ENCODE results near the gene EFCAB8.
A peak's percentile ranks its signal among the peaks of the same experiment; 100 is the strongest.
"Not testable (repeated sequence)": the region's sequence is repeated elsewhere in the genome, so short reads cannot be mapped to it uniquely, and the experiment has no call there.

The EFCAB8 gene

GRCh38 chr20:32902456-32903420 lies 44.0 kb downstream of the EFCAB8 start:
- ATAC-seq (ENCODE audit: insufficient read depth, low read depth) (peak; percentile 86), DNase-seq (peak; percentile 77)
- Histone ChIP-seq H3K27me3 (ENCODE audit: insufficient read depth, low read length, poor library complexity) (no peaks in the 10 kb centered on the region), H3K9ac (ENCODE audit: low read depth, low read length) (no peak overlapping the region), H3K4me2 (ENCODE audit: insufficient read depth, low read length) (no peak overlapping the region), H3K4me3 (ENCODE audit: low read depth in 1 of 2, low read length in 2 of 2) (no peak overlapping the region), H3K36me3 (ENCODE audit: insufficient read depth, low read length) (no peaks in the 10 kb centered on the region), H3K27ac (ENCODE audit: low read length) (no peak overlapping the region), H4K20me1 (ENCODE audit: insufficient read depth, low read length) (no peaks in the 10 kb centered on the region), H2AFZ (ENCODE audit: low read depth, low read length) (peak overlapping the region; percentile 54; the same call in 1 of the 2 replicates), H3K79me2 (ENCODE audit: insufficient read depth, low read length) (no peaks in the 10 kb centered on the region), H3K4me1 (ENCODE audit: insufficient read depth, low read length) (no peaks in the 10 kb centered on the region), H3K9me3 (ENCODE audit: insufficient read depth, low read length, severe bottlenecking) (no peaks in the 10 kb centered on the region)
- TF ChIP-seq EZH2 (IDR thresholded peaks at IDR 0.05; ENCODE audit: borderline replicate concordance, low read depth, low read length, severe bottlenecking): no peak
- TF ChIP-seq, protein P1, sequence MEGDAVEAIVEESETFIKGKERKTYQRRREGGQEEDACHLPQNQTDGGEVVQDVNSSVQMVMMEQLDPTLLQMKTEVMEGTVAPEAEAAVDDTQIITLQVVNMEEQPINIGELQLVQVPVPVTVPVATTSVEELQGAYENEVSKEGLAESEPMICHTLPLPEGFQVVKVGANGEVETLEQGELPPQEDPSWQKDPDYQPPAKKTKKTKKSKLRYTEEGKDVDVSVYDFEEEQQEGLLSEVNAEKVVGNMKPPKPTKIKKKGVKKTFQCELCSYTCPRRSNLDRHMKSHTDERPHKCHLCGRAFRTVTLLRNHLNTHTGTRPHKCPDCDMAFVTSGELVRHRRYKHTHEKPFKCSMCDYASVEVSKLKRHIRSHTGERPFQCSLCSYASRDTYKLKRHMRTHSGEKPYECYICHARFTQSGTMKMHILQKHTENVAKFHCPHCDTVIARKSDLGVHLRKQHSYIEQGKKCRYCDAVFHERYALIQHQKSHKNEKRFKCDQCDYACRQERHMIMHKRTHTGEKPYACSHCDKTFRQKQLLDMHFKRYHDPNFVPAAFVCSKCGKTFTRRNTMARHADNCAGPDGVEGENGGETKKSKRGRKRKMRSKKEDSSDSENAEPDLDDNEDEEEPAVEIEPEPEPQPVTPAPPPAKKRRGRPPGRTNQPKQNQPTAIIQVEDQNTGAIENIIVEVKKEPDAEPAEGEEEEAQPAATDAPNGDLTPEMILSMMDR (IDR thresholded peaks at IDR 0.05; ENCODE audit: borderline replicate concordance, extremely low read depth, low read length, poor library complexity, severe bottlenecking): peak; percentile 100

DNA sequence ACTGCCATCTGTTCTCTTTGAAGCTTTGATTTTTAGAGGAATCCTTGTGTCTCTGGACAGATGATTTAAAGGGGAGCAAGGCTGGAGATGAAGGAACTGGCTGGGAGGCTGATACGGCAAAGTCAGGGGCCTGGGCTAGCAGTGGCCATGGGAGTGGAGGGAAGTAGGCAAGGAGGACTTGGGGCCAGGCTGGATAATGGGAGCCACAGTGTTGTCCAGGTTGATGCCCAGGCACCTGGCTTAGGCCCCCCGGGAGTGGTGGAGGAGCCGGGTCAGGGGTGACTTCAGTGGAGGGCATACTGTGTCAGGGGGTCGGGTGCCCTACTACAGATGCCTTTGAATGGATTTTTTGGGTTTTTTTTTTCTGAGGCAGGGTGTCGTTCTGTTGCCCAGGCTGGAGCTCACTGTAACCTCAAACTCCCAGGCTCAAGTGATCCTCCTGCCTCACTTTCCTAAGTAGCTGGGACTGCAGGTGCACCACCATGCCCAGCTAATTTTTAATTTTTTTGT lies 45.0 kb downstream of the EFCAB8 start:
- H3K9ac ChIP-seq (ENCODE audit: low read depth, low read length): no peak overlapping the region
- no peak for TF ChIP-seq EZH2 (IDR thresholded peaks at IDR 0.05; ENCODE audit: borderline replicate concordance, low read depth, low read length, severe bottlenecking)
- TF ChIP-seq, protein P1 (IDR thresholded peaks at IDR 0.05; ENCODE audit: borderline replicate concordance, extremely low read depth, low read length, poor library complexity, severe bottlenecking): no peak
- no peak overlapping the region for H3K4me2 ChIP-seq (ENCODE audit: insufficient read depth, low read length)
- H3K4me1 ChIP-seq (ENCODE audit: insufficient read depth, low read length): no peaks in the 10 kb centered on the region
- no peaks in the 10 kb centered on the region for H3K27me3 ChIP-seq (ENCODE audit: insufficient read depth, low read length, poor library complexity)
- DNase-seq (no peak), ATAC-seq (ENCODE audit: insufficient read depth, low read depth) (no peak)
- no peak overlapping the region for H3K4me3 ChIP-seq (ENCODE audit: low read depth in 1 of 2, low read length in 2 of 2)
- no peak overlapping the region for H3K27ac ChIP-seq (ENCODE audit: low read length)
- H3K36me3 ChIP-seq (ENCODE audit: insufficient read depth, low read length): no peaks in the 10 kb centered on the region
- no peaks in the 10 kb centered on the region for H3K79me2 ChIP-seq (ENCODE audit: insufficient read depth, low read length)
- no peaks in the 10 kb centered on the region for H4K20me1 ChIP-seq (ENCODE audit: insufficient read depth, low read length)
- no peak overlapping the region for H2AFZ ChIP-seq (ENCODE audit: low read depth, low read length)
- H3K9me3 ChIP-seq (ENCODE audit: insufficient read depth, low read length, severe bottlenecking): no peaks in the 10 kb centered on the region

- not testable (repeated sequence) for H3K27ac ChIP-seq (ENCODE audit: low read length); H3K27me3 ChIP-seq (ENCODE audit: insufficient read depth, low read length, poor library complexity); H4K20me1 ChIP-seq (ENCODE audit: insufficient read depth, low read length); H3K4me3 ChIP-seq (ENCODE audit: low read depth in 1 of 2, low read length in 2 of 2); H3K4me2 ChIP-seq (ENCODE audit: insufficient read depth, low read length); H3K79me2 ChIP-seq (ENCODE audit: insufficient read depth, low read length); DNase-seq; H3K9ac ChIP-seq (ENCODE audit: low read depth, low read length); H3K36me3 ChIP-seq (ENCODE audit: insufficient read depth, low read length); H3K4me1 ChIP-seq (ENCODE audit: insufficient read depth, low read length); ATAC-seq (ENCODE audit: insufficient read depth, low read depth); H2AFZ ChIP-seq (ENCODE audit: low read depth, low read length); H3K9me3 ChIP-seq (ENCODE audit: insufficient read depth, low read length, severe bottlenecking)
These were observed 46.0 kb downstream of the EFCAB8 start for GRCh38 chr20:32904678-32905077.

DNA sequence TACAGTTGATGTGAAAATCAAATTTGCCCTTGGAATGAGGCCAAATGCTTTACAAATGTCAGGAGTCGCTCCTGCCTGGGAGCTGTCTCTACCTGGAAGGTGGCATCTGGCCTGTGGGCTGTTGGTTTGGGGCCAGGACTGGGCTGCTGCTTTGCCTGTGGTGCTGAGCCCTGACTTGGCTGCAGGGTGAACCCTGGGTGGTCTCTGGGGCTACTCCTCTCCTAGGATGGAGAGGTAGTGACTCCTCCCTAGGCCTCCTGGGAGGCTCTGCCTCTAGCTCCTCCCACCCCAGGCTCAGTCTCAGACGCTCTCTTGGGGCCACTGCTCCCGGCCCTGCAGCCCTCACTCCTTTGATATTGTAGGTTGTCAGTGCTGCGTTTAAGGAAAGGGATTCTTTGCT lies 47.5 kb downstream of the EFCAB8 start:
- H3K4me2 ChIP-seq (ENCODE audit: insufficient read depth, low read length): no peak overlapping the region

More for the DNA sequence above, 47.5 kb downstream of the EFCAB8 start:
- H3K4me3 ChIP-seq (ENCODE audit: low read depth in 1 of 2, low read length in 2 of 2): no peak overlapping the region
- no peak overlapping the region for H3K9ac ChIP-seq (ENCODE audit: low read depth, low read length)
- peak; percentile 48 for DNase-seq
- TF ChIP-seq, protein P1 (IDR thresholded peaks at IDR 0.05; ENCODE audit: borderline replicate concordance, extremely low read depth, low read length, poor library complexity, severe bottlenecking): no peak
- no peak for TF ChIP-seq EZH2 (IDR thresholded peaks at IDR 0.05; ENCODE audit: borderline replicate concordance, low read depth, low read length, severe bottlenecking)
- no peaks in the 10 kb centered on the region for H4K20me1 ChIP-seq (ENCODE audit: insufficient read depth, low read length)
- no peaks in the 10 kb centered on the region for H3K4me1 ChIP-seq (ENCODE audit: insufficient read depth, low read length)
- ATAC-seq (ENCODE audit: insufficient read depth, low read depth): peak; percentile 51
- H3K79me2 ChIP-seq (ENCODE audit: insufficient read depth, low read length): no peaks in the 10 kb centered on the region
- H3K27ac ChIP-seq (ENCODE audit: low read length): no peak overlapping the region
- no peak overlapping the region for H2AFZ ChIP-seq (ENCODE audit: low read depth, low read length)
- H3K36me3 ChIP-seq (ENCODE audit: insufficient read depth, low read length): no peaks in the 10 kb centered on the region
- no peaks in the 10 kb centered on the region for H3K27me3 ChIP-seq (ENCODE audit: insufficient read depth, low read length, poor library complexity)
- H3K9me3 ChIP-seq (ENCODE audit: insufficient read depth, low read length, severe bottlenecking): no peaks in the 10 kb centered on the region

Data from DND-41 (cell line).